HepG2 (cell line): ENCODE results near the gene CACNG7. TPM values are rescaled to one million over a fixed set of nuclear protein-coding genes. Genes with fewer than 3 reads are reported as not detected.

Source experiments
- ATAC-seq: fragments of 200-7000 bp; cut with Tn5 transposase; 3 replicates; pipeline ENCODE4 v1.9.1; 2020; ENCODE audit warnings: mild to moderate bottlenecking, moderate library complexity
- BruUV-seq: library from RNA; stranded (reverse); fragments of 400-500 nt; replicated peaks from 2 replicates; lab custom pipeline; 2021; lab: Mats Ljungman, UMichigan
- CTCF ChIA-PET: fragments of 300-600 bp; formaldehyde crosslinking; extraction: SDS; loops from one replicate; lab custom pipeline; 2021; ENCODE audit warnings: low total read pairs, inconsistent platforms, low intra/inter-chr PET ratio; lab: Yijun Ruan, JAX
- POLR2A ChIA-PET: fragments of 350-600 bp; sonication (Branson Sonifier 250); formaldehyde crosslinking; loops from one replicate; lab custom pipeline; 2020; ENCODE audit warnings: antibody characterized with exemption, inconsistent platforms; lab: Yijun Ruan, JAX
- DNase-seq: peaks from one replicate; pipeline ENCODE4 v3.0.0-alpha.2; 2015; ENCODE audit warnings: low spot score
- FAIRE-seq: peaks from 3 replicates; lab custom pipeline; 2011; peaks lifted over from hg19 to GRCh38; lab: Jason Lieb, UNC
- H2AFZ ChIP-seq: one replicate; pipeline ENCODE4 v1.6.1; 2011; ENCODE audit warnings: low read length, inconsistent platforms
- H3K27ac ChIP-seq: fragments of 300-600 bp; 3 replicates; pipeline ENCODE4 v1.8.0; 2011; ENCODE audit warnings: mixed run types, mild to moderate bottlenecking, mixed read lengths, low read length, inconsistent platforms; ENCODE audit not compliant: insufficient read depth; ENCODE audit errors: extremely low read length
- H3K27me3 ChIP-seq, 2 experiments: fragments of 200-600 bp in 1 of 2; 2 replicates in 1 of 2; 3 replicates in 1 of 2; pipeline versions ENCODE4 v1.6.0 to v1.8.0; 2011; ENCODE audit warnings: low read length in 2 of 2, mild to moderate bottlenecking in 2 of 2, moderate library complexity in 2 of 2, inconsistent platforms in 1 of 2; ENCODE audit not compliant: insufficient read depth in 2 of 2, control insufficient read depth in 1 of 2
- H3K36me3 ChIP-seq, 2 experiments: fragments of 200-600 bp in 1 of 2; replicated peaks in 1 of 2; 2 replicates in 1 of 2; 3 replicates in 1 of 2; pipeline versions ENCODE4 v1.5.1 to v1.8.0; 2011; ENCODE audit warnings: low read length in 2 of 2, inconsistent platforms in 1 of 2; ENCODE audit not compliant: insufficient read depth in 2 of 2, control insufficient read depth in 1 of 2
- H3K4me1 ChIP-seq: 2 replicates; pipeline ENCODE4 v1.5.1; 2012; ENCODE audit warnings: low read length, inconsistent platforms; ENCODE audit not compliant: insufficient read depth
- H3K4me2 ChIP-seq: 2 replicates; pipeline ENCODE4 v1.6.0; 2011; ENCODE audit warnings: low read depth, low read length, inconsistent platforms
- H3K4me3 ChIP-seq, 3 experiments: fragments of 200-600 bp in 1 of 3; sonication (generic), shearing (Covaris generic) in 1 of 3; replicated peaks in 1 of 3; 2 replicates each; pipeline ENCODE4 v1.5.1; 2011 to 2016; ENCODE audit warnings: low read length in 3 of 3, inconsistent platforms in 2 of 3, low read depth in 2 of 3, mild to moderate bottlenecking in 2 of 3, control low read depth in 1 of 3, mixed read lengths in 1 of 3; ENCODE audit not compliant: insufficient read depth in 1 of 3
- H3K79me2 ChIP-seq: one replicate; pipeline ENCODE4 v1.6.1; 2011; ENCODE audit warnings: low read length, inconsistent platforms; ENCODE audit not compliant: insufficient read depth
- H3K9ac ChIP-seq: 2 replicates; pipeline ENCODE4 v1.6.0; 2011; ENCODE audit warnings: mild to moderate bottlenecking, low read depth, low read length, inconsistent platforms; ENCODE audit not compliant: insufficient read depth
- H3K9me3 ChIP-seq: 2 replicates; pipeline ENCODE4 v1.5.1; 2012; ENCODE audit warnings: mild to moderate bottlenecking, low read length
- H4K20me1 ChIP-seq: 2 replicates; pipeline ENCODE4 v1.6.0; 2011; ENCODE audit warnings: inconsistent platforms, mild to moderate bottlenecking, low read length, moderate library complexity; ENCODE audit not compliant: insufficient read depth
- AGO1 ChIP-seq: fragments of 200-400 bp; formaldehyde crosslinking; IDR thresholded peaks from 2 replicates; pipeline ENCODE4 v1.6.1; 2017; ENCODE audit warnings: mild to moderate bottlenecking, low read depth, low read length, moderate library complexity; ENCODE audit not compliant: poor library complexity, severe bottlenecking
- DNMT1 ChIP-seq: sonication (generic); formaldehyde crosslinking; IDR thresholded peaks from 2 replicates; pipeline ENCODE4 v1.5.1; 2020; ENCODE audit warnings: mild to moderate bottlenecking, missing genetic modification reagents
- ELF4 ChIP-seq: sonication (generic); formaldehyde crosslinking; IDR thresholded peaks from 2 replicates; pipeline ENCODE4 v1.5.0; 2020; ENCODE audit warnings: missing genetic modification reagents, mild to moderate bottlenecking, moderate library complexity, borderline replicate concordance
- KDM5B ChIP-seq: sonication (generic); formaldehyde crosslinking; IDR thresholded peaks from 2 replicates; pipeline ENCODE4 v1.4.0; 2020; ENCODE audit warnings: missing genetic modification reagents, mild to moderate bottlenecking, borderline replicate concordance
- MBNL3 ChIP-seq: fragments of 250-450 bp; sonication (Bioruptor Pico); conservative IDR thresholded peaks from 2 replicates; pipeline ENCODE4 v1.8.0; 2022; ENCODE audit warnings: mild to moderate bottlenecking, inconsistent platforms
- POLR2AphosphoS2 ChIP-seq: IDR thresholded peaks from 2 replicates; pipeline ENCODE4 v1.6.1; 2011; ENCODE audit warnings: low read depth, low read length, improper control_type of control experiment
- SIX4 ChIP-seq: sonication (generic); formaldehyde crosslinking; IDR thresholded peaks from 2 replicates; pipeline ENCODE4 v1.4.0; 2020; ENCODE audit warnings: missing genetic modification reagents
- SNAPC2 ChIP-seq: sonication (generic); formaldehyde crosslinking; IDR thresholded peaks from 2 replicates; pipeline ENCODE4 v1.8.1; 2022; ENCODE audit warnings: mild to moderate bottlenecking, missing genetic modification reagents
- SOX5 ChIP-seq: IDR thresholded peaks from 2 replicates; pipeline ENCODE4 v1.6.1; 2016; ENCODE audit warnings: borderline replicate concordance
- TERF1 ChIP-seq: sonication (generic); formaldehyde crosslinking; IDR thresholded peaks from 2 replicates; pipeline ENCODE4 v1.8.0; 2022; ENCODE audit warnings: mild to moderate bottlenecking, missing genetic modification reagents, moderate library complexity
- XBP1 ChIP-seq: sonication (generic); formaldehyde crosslinking; IDR thresholded peaks from 2 replicates; pipeline ENCODE4 v1.5.0; 2020; ENCODE audit warnings: missing genetic modification reagents
- ZFY ChIP-seq: sonication (generic); formaldehyde crosslinking; IDR thresholded peaks from 2 replicates; pipeline ENCODE4 v1.4.0; 2020; ENCODE audit warnings: missing genetic modification reagents
- ZKSCAN5 ChIP-seq: sonication (generic); formaldehyde crosslinking; IDR thresholded peaks from 2 replicates; pipeline ENCODE4 v1.5.1; 2020; ENCODE audit warnings: mild to moderate bottlenecking, missing genetic modification reagents
- ZNF451 ChIP-seq: sonication (generic); formaldehyde crosslinking; IDR thresholded peaks from 2 replicates; pipeline ENCODE4 v1.5.0; 2020; ENCODE audit warnings: mild to moderate bottlenecking, missing genetic modification reagents
- ZNF781 ChIP-seq: sonication (generic); formaldehyde crosslinking; IDR thresholded peaks from 2 replicates; pipeline ENCODE4 v1.5.1; 2020; ENCODE audit warnings: borderline replicate concordance, mild to moderate bottlenecking, missing genetic modification reagents; ENCODE audit errors: not compliant biosample characterization
- ZNF878 ChIP-seq: sonication (generic); formaldehyde crosslinking; IDR thresholded peaks from 2 replicates; pipeline ENCODE4 v1.8.1; 2023; ENCODE audit warnings: mild to moderate bottlenecking, missing genetic modification reagents, moderate library complexity
- WGBS: methylation state at CpG from one replicate; pipeline ENCODE4 v1.1.6; 2017; ENCODE audit warnings: low lambda C conversion rate; 5-methylcytosine and 5-hydroxymethylcytosine counted together
- in situ Hi-C: cut with HindIII; loops from 2 replicates; pipeline ENCODE4 v1.10.0; 2017; ENCODE audit warnings: low pct_unique_long_range_greater_than_20kb; ENCODE audit not compliant: extremely low pct_ligation_motif_present
- intact Hi-C: fragments of 100-400 bp; cut with micrococcal nuclease; formaldehyde crosslinking; loops from one replicate; pipeline ENCODE4 v1.10.0; 2022; ENCODE audit not compliant: unreplicated experiment
- polyA plus RNA-seq, 8 experiments: library from polyadenylated mRNA; depleted of rRNA in 3 of 8; stranded (reverse) in 7 of 8; unstranded in 1 of 8; fragments of >200 nt; fragmentation: Illumina TruSeq in 4 of 8; extraction: Trizol in 4 of 8; gene quantifications; 2 replicates each; pipeline versions ENCODE4 v1.2.1 to v1.2.3, GENCODE V29; 2011 to 2016; ENCODE audit warnings: low read depth in 4 of 8, missing spikeins in 1 of 8, mixed read lengths in 1 of 8; ENCODE audit not compliant: insufficient read depth in 1 of 8
- total RNA-seq, 5 experiments: library from RNA; depleted of rRNA; stranded (reverse); fragments of >200 nt; fragmentation: Illumina TruSeq; extraction: Trizol; gene quantifications; 2 replicates each; pipeline ENCODE4 v1.2.3, GENCODE V29; 2016; ENCODE audit warnings: low read depth in 1 of 5
- TF ChIP-seq, protein P1 (sequence below): sonication (generic); formaldehyde crosslinking; IDR thresholded peaks from 2 replicates; pipeline ENCODE4 v1.8.0; 2022; ENCODE audit warnings: missing genetic modification reagents, low read depth, mild to moderate bottlenecking, borderline replicate concordance
- TF ChIP-seq, protein P2 (sequence below): fragments of 450-650 bp; IDR thresholded peaks from 2 replicates; pipeline ENCODE4 v1.6.1; 2016
- TF ChIP-seq, protein P3 (sequence below): sonication (generic); formaldehyde crosslinking; IDR thresholded peaks from 2 replicates; pipeline ENCODE4 v1.5.0; 2020; ENCODE audit warnings: mild to moderate bottlenecking, missing genetic modification reagents

The CACNG7 gene
- total and polyA plus RNA-seq, 2 of the 13 experiments (the other 11 are each of a cell fraction or from before 2014, with no cell fraction given) = not detected

- H3K9me3 ChIP-seq = no peaks in the 10 kb centered on the region
- no peak for ATAC-seq
- in situ Hi-C loops (no loop called here), intact Hi-C loops (no loop called here)
- H3K79me2 ChIP-seq = no peaks in the 10 kb centered on the region
- H3K4me3 ChIP-seq = no peak overlapping the region
- H3K36me3 ChIP-seq = no peaks in the 10 kb centered on the region
- ChIA-PET CTCF (no interaction called here), POLR2A (no interaction called here)
- H3K27ac ChIP-seq = no peak overlapping the region
- BruUV-seq = no TSS peak
- TF ChIP-seq ZNF878 = no peak
- no peak for TF ChIP-seq AGO1
- TF ChIP-seq, protein P1, sequence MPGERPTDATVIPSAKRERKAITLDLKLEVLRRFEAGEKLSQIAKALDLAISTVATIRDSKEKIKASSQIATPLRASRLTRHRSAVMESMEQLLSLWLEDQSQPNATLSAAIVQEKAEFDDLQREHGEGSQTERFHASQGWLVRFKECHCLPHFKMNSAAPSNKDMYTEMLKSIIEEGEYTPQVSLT = no peak
- TF ChIP-seq XBP1 (CRISPR knock-in tag) = no peak
- TF ChIP-seq DNMT1 = no peak
- TF ChIP-seq ZKSCAN5 (CRISPR knock-in tag) = no peak
- no peak for TF ChIP-seq ZNF451 (CRISPR knock-in tag)
- no peak for TF ChIP-seq SOX5 (CRISPR knock-in tag)
- TF ChIP-seq ZNF781 (CRISPR knock-in tag) = no peak
- no peak for TF ChIP-seq SNAPC2
- no peak for TF ChIP-seq MBNL3 (CRISPR knock-in tag)
- TF ChIP-seq, protein P2, sequence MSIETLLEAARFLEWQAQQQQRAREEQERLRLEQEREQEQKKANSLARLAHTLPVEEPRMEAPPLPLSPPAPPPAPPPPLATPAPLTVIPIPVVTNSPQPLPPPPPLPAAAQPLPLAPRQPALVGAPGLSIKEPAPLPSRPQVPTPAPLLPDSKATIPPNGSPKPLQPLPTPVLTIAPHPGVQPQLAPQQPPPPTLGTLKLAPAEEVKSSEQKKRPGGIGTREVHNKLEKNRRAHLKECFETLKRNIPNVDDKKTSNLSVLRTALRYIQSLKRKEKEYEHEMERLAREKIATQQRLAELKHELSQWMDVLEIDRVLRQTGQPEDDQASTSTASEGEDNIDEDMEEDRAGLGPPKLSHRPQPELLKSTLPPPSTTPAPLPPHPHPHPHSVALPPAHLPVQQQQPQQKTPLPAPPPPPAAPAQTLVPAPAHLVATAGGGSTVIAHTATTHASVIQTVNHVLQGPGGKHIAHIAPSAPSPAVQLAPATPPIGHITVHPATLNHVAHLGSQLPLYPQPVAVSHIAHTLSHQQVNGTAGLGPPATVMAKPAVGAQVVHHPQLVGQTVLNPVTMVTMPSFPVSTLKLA = no peak
- TF ChIP-seq POLR2AphosphoS2 = no peak
- no peak for TF ChIP-seq KDM5B (CRISPR knock-in tag)
- TF ChIP-seq, protein P3, sequence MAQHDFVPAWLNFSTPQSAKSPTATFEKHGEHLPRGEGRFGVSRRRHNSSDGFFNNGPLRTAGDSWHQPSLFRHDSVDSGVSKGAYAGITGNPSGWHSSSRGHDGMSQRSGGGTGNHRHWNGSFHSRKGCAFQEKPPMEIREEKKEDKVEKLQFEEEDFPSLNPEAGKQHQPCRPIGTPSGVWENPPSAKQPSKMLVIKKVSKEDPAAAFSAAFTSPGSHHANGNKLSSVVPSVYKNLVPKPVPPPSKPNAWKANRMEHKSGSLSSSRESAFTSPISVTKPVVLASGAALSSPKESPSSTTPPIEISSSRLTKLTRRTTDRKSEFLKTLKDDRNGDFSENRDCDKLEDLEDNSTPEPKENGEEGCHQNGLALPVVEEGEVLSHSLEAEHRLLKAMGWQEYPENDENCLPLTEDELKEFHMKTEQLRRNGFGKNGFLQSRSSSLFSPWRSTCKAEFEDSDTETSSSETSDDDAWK (CRISPR knock-in tag) = no peak
- TF ChIP-seq ZFY = no peak
- TF ChIP-seq ELF4 = no peak
- TF ChIP-seq SIX4 (CRISPR knock-in tag) = no peak
- TF ChIP-seq TERF1 (CRISPR knock-in tag) = no peak
- FAIRE-seq = no peak
- no peak overlapping the region for H3K9ac ChIP-seq
- no peak overlapping the region for H3K4me2 ChIP-seq
- no peak for DNase-seq
- H2AFZ ChIP-seq = no peak overlapping the region
- H3K27me3 ChIP-seq = peaks cover 8 to 50% of the 10 kb centered on the region in 2 experiments
- no peaks in the 10 kb centered on the region for H3K4me1 ChIP-seq
- no peaks in the 10 kb centered on the region for H4K20me1 ChIP-seq
- 36% methylated on average over 14 of the region's 22 CpGs for WGBS
Observed at GRCh38 chr19:53989600-53990533, 80.8 kb downstream of the CACNG7 start.
